Spleen (tissue), 11 donors: ENCODE data around the gene LUC7L. TPM values are rescaled to one million over a fixed set of nuclear protein-coding genes. Genes with fewer than 3 reads are reported as not detected.

ENCODE experiments used
- DNase-seq: peaks from one replicate; pipeline ENCODE4 v3.0.0-alpha.2; 2020
- H3K27ac ChIP-seq, 8 donors: fragments of 200-600 bp; sonication (generic) in 7 of 8; 1 replicate in 4 of 8; 2 replicates in 4 of 8; pipeline versions ENCODE4 v1.5.0 to v1.8.0; 2016 to 2021; ENCODE audit warnings: inconsistent platforms in 4 of 8, mild to moderate bottlenecking in 4 of 8, moderate library complexity in 1 of 8
- H3K27me3 ChIP-seq, 7 donors: fragments of 200-600 bp; sonication (generic) in 6 of 7; replicated peaks in 1 of 7; 1 replicate in 4 of 7; 2 replicates in 3 of 7; pipeline versions ENCODE4 v1.5.0 to v1.8.0; 2016 to 2021; ENCODE audit warnings: inconsistent platforms in 3 of 7, mild to moderate bottlenecking in 1 of 7
- H3K36me3 ChIP-seq, 6 donors: fragments of 200-600 bp; sonication (generic) in 5 of 6; 1 replicate in 4 of 6; 2 replicates in 2 of 6; pipeline versions ENCODE4 v1.5.0 to v1.8.0; 2016 to 2021; ENCODE audit warnings: inconsistent platforms in 2 of 6
- H3K4me1 ChIP-seq, 6 donors: fragments of 200-600 bp; sonication (generic) in 5 of 6; 1 replicate in 3 of 6; 2 replicates in 3 of 6; pipeline versions ENCODE4 v1.5.0 to v1.8.0; 2016 to 2021; ENCODE audit warnings: inconsistent platforms in 3 of 6
- H3K4me3 ChIP-seq, 8 donors: fragments of 200-600 bp; sonication (generic) in 7 of 8; 1 replicate in 4 of 8; 2 replicates in 4 of 8; pipeline versions ENCODE4 v1.5.0 to v1.8.0; 2016 to 2021; ENCODE audit warnings: inconsistent platforms in 4 of 8, mild to moderate bottlenecking in 4 of 8, moderate library complexity in 2 of 8
- H3K9me3 ChIP-seq, 8 donors: fragments of 200-600 bp; sonication (generic) in 7 of 8; 1 replicate in 4 of 8; 2 replicates in 4 of 8; pipeline versions ENCODE4 v1.5.0 to v1.8.0; 2016 to 2021; ENCODE audit warnings: inconsistent platforms in 4 of 8
- CTCF ChIP-seq, 11 experiments: fragments of 200-600 bp in 7 of 11; fragments of 450-650 bp in 4 of 11; sonication (generic) in 4 of 11; IDR thresholded peaks in 8 of 11; conservative IDR thresholded peaks in 3 of 11; 1 replicate in 7 of 11; 2 replicates in 4 of 11; pipeline versions ENCODE4 v1.4.0 to v1.8.0; 2016 to 2021; ENCODE audit warnings: antibody characterized with exemption in 11 of 11, inconsistent platforms in 4 of 11, mild to moderate bottlenecking in 1 of 11
- POLR2A ChIP-seq, 3 donors: fragments of 450-650 bp; IDR thresholded peaks; one replicate each; pipeline ENCODE4 v1.5.1; 2017; ENCODE audit warnings: antibody characterized with exemption in 3 of 3, mild to moderate bottlenecking in 1 of 3
- POLR2AphosphoS5 ChIP-seq, 3 donors: sonication (generic); formaldehyde crosslinking; IDR thresholded peaks; one replicate each; pipeline ENCODE4 v1.5.1; 2017; ENCODE audit warnings: antibody characterized with exemption in 3 of 3
- WGBS, 5 donors: extraction: QIAGEN DNeasy Blood & Tissue Kit in 3 of 5; methylation state at CpG; one replicate each; pipeline versions ENCODE4 v1.1.5 to v1.1.7; 2013 to 2018; 5-methylcytosine and 5-hydroxymethylcytosine counted together
- intact Hi-C: fragments of 100-400 bp; cut with DNase I; formaldehyde crosslinking; loops from one replicate; pipeline ENCODE4 v1.15.0; 2023; ENCODE audit warnings: low total_unique reads
- polyA plus RNA-seq, 3 donors: library from polyadenylated mRNA; stranded (reverse); fragments of 200-250 nt; gene quantifications; one replicate each; pipeline ENCODE4 v1.2.1, GENCODE V29; 2013
- total RNA-seq, 7 donors: library from RNA; depleted of rRNA in 3 of 7; stranded (reverse); fragments of >200 nt in 3 of 7; fragmentation: NEBNext Ultra II Directional in 4 of 7; extraction: Animal tissue kit (Norgen Biotek cat#: 25700) in 4 of 7; gene quantifications; one replicate each; pipeline versions ENCODE4 v1.1.0 to v1.2.1, GENCODE V29; 2016 to 2021
- donor health status: healthy with polysubstance abuse.
- donor health status: DM: no; HTN: no; CAD: no; lungs with moderate emphysema.
- donor health status: DM: no; HTN: no; CAD: no.
- donor health status: Bipolar disorder and iron deficiency.
- donor health status: healthy.
- donor health status: DM: no; HTN: no; CAD: no.
- donor health status: DM: yes; HTN: yes; CAD: no.

The LUC7L gene
- total and polyA plus RNA-seq, 10 donors = 76.7 to 318 (median 108) TPM

GRCh38 chr16:194516-194915 is 34.7 kb downstream of the LUC7L start:
- intact Hi-C loops = no loop called here
- no peaks in the 10 kb centered on the region for H3K9me3 ChIP-seq
- H3K27me3 ChIP-seq = no peaks in the 10 kb centered on the region
- H3K36me3 ChIP-seq = peaks cover 8 to 100% (median 99%) of the 10 kb centered on the region in 6 donors
- H3K4me3 ChIP-seq = no peak overlapping the region
- 90 to 99% (median 94%) methylated on average over 6 of the region's 6 CpGs for WGBS, 5 donors
- no peaks in the 10 kb centered on the region for H3K4me1 ChIP-seq
- TF ChIP-seq POLR2A (IDR thresholded peaks at IDR 0.05) (no peak), CTCF (IDR thresholded peaks at IDR 0.05 in 8 of 11, conservative IDR thresholded peaks at IDR 0.05 in 3 of 11) (no peak), POLR2AphosphoS5 (IDR thresholded peaks at IDR 0.05) (no peak)
- no peak overlapping the region for H3K27ac ChIP-seq
- DNase-seq = no peak

DNA sequence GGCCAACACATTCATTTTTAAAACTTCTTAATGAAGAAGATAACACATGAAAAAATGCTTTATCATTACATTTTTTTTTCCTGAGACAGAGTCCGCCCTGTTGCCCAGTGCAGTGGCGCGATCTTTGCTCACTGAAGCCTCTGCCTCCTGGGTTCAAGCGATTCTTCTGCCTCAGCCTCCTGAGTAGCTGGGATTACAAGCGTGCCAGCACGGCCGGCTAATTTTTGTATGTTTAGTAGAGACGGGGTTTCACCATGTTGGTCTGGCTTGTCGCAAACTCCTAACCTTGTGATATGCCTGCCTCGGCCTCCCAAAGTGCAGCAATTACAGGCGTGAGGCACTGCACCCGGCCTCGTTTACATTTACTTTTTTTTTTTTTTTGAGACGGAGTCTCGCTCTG is 35.8 kb downstream of the LUC7L start:
- peaks cover 8 to 100% (median 99%) of the 10 kb centered on the region in 6 donors for H3K36me3 ChIP-seq
- H3K4me1 ChIP-seq = no peaks in the 10 kb centered on the region
- H3K9me3 ChIP-seq = no peaks in the 10 kb centered on the region
- H3K27ac ChIP-seq = no peak overlapping the region
- TF ChIP-seq CTCF (IDR thresholded peaks at IDR 0.05 in 8 of 11, conservative IDR thresholded peaks at IDR 0.05 in 3 of 11) (no peak), POLR2AphosphoS5 (IDR thresholded peaks at IDR 0.05) (no peak)
- intact Hi-C loops = no loop called here
- H3K27me3 ChIP-seq = no peaks in the 10 kb centered on the region
- 92 to 99% (median 95%) methylated on average over 14 to 15 of the region's 15 CpGs for WGBS, 5 donors
- DNase-seq = no peak
- no peak overlapping the region for H3K4me3 ChIP-seq

DNA sequence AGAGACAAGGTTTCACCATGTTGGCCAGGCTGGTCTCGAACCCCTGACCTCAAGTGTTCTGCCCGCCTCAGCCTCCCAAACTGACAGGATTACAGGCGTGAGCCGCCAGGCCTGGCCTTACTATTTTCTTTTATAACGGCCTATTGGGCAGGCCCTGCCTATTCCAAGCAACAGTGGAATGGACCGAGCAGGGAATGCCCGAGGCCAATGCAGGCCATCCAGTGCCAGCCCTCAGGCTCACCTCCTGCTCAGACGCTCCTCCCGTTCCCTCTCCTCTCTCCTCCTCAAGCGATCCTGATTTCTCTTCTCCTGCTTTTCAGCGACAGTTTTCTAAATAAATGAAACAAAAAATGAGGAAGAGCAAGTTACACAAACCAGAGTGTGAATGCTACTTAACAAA is 36.6 kb downstream of the LUC7L start:
- no peaks in the 10 kb centered on the region for H3K27me3 ChIP-seq
- peak in 1 of 3 donors; percentile 2 for TF ChIP-seq POLR2AphosphoS5 (IDR thresholded peaks at IDR 0.05)
- no peak for TF ChIP-seq POLR2A (IDR thresholded peaks at IDR 0.05)
- H3K9me3 ChIP-seq = no peaks in the 10 kb centered on the region
- no peak for DNase-seq
- intact Hi-C loops = no loop called here
- H3K36me3 ChIP-seq = peaks cover 8 to 100% (median 99%) of the 10 kb centered on the region in 6 donors
- H3K27ac ChIP-seq = no peak overlapping the region
- no peaks in the 10 kb centered on the region for H3K4me1 ChIP-seq
- H3K4me3 ChIP-seq = no peak overlapping the region
- 94 to 99% (median 96%) methylated on average over 11 of the region's 11 CpGs for WGBS, 5 donors

- no peak for DNase-seq
These were observed 37.4 kb downstream of the LUC7L start for GRCh38 chr16:191831-192230.

More at GRCh38 chr16:191831-192230, 37.4 kb downstream of the LUC7L start:
- Histone ChIP-seq H3K9me3 (no peaks in the 10 kb centered on the region), H3K4me1 (no peaks in the 10 kb centered on the region), H3K36me3 (peaks cover 8 to 98% (median 97%) of the 10 kb centered on the region in 6 donors), H3K4me3 (no peak overlapping the region), H3K27me3 (no peaks in the 10 kb centered on the region), H3K27ac (no peak overlapping the region)
- WGBS, 5 donors = 90 to 97% (median 95%) methylated on average over 4 of the region's 4 CpGs
- intact Hi-C loops = no loop called here
- TF ChIP-seq POLR2A (IDR thresholded peaks at IDR 0.05) (no peak), POLR2AphosphoS5 (IDR thresholded peaks at IDR 0.05) (no peak), CTCF (IDR thresholded peaks at IDR 0.05 in 8 of 11, conservative IDR thresholded peaks at IDR 0.05 in 3 of 11) (no peak)
